HS-5 (cell line): Measurements from ENCODE around the gene ASPG.

Experiments
- DNase-seq: peaks from one replicate; pipeline ENCODE4 v3.0.0-alpha.2; 2012; ENCODE audit warnings: low read depth

The ASPG gene

GRCh38 chr14:104164041-104164440 is 78.5 kb downstream of the ASPG start:
- no peak for DNase-seq

- no peak for DNase-seq
Observed at GRCh38 chr14:104164512-104164911, 79.0 kb downstream of the ASPG start.
